Stimulated activated CD8-positive, alpha-beta memory T cell treated with anti-CD3 and anti-CD28 coated beads, Interleukin-4, amount 100 ng/mL, for 1 hour (primary cell): Measurements from ENCODE around the gene UBE4B.

Experiments used
- DNase-seq, 2 donors: peaks; one replicate each; pipeline ENCODE4 v3.0.0-alpha.2; 2020; ENCODE audit warnings: low read depth in 2 of 2, low spot score in 1 of 2

Gene UBE4B

GRCh38 chr1:10108948-10109708 is 76.4 kb downstream of the UBE4B start:
- DNase-seq = no peak

- DNase-seq = no peak
These were observed 80.7 kb downstream of the UBE4B start for GRCh38 chr1:10113501-10113900.

- DNase-seq = no peak
These were observed 82.0 kb downstream of the UBE4B start for GRCh38 chr1:10114746-10115145.

- no peak for DNase-seq
These were observed 84.4 kb downstream of the UBE4B start for GRCh38 chr1:10117132-10117531.

DNA sequence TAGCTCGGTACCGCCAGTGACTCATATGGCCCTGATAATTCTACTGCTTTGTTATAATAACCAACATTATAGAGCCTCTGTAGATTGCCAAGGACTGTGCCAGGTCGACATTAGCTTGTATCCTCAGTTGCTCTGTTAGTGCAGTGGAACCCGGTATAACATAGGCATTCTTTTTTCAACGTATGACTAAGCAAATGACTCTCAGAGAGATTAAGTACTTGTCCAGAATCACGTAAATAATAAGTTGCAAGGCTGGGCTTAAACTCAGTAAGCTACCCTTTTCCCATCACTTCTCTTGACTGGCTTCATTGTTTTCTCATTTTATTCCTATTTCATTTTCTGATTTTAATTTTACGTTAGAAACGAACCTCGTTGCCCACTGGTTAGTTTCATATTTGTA is 85.1 kb downstream of the UBE4B start:
- DNase-seq = no peak

DNA sequence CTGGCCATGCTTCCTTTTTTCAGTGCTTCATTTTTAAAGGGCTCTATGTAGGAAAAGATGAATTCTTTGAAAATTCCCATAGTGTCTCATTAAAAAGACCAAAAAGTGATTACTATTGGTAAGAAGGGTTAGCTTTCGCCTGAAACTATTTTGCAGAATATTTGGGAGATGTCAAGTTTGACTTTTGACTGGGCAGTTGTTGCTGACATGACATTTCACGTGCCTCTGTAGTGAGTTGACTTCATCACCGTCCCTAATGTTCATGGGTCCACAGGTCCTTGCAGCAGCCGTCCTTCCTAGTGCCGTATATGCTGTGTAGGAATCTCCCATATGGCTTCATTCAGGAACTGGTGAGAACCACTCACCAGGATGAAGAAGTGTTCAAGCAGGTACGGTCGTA is 88.9 kb downstream of the UBE4B start:
- DNase-seq = no peak

DNA sequence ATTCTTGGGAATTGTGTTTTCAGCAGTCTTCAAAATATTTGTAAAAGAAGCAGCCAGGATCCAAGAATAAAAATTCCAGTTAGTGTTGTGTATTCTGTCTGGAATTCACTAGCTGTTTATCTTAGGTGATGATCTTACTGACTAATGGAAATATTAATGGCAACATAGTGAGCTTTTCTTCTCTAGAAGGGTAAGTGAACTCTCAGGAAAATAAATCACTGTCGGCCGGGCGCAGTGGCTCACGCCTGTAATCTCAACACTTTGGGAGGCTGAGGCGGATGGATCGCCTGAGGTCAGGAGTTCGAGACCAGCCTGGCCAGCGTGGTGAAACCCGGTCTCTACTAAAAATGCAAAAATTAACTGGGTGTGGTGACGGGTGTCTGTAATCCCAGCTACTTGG is 90.2 kb downstream of the UBE4B start:
- DNase-seq = no peak

DNA sequence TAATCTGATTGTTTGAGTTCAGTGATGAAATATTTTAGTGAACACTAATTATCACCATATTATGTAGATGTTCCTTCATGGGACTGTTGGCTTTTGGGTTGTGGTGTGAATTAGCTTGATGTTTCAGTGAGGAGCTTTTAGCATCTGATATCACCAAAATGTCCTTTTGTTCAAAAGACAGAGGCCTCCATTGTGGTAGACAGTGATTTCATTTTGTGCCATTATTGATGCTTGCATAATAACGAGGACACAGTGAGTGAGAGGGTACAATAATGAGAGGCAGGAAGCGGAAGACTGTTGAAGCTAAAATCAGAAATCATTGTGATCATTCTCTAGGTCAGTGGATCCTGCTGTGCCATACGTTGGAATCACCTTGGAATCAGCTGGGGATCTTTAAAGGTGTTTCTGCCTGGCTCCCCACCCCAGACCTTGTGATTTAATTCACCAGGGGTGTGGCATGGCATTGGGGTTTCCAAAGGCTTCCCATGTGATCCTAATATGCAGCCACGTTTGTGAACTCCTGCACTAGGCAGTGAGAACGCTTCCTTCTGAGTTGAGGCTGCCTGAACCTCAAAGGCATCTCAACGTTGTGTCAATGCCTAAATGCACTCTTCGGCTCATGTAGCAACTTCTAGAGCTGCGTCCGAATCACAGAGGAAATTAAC is 95.5 kb downstream of the UBE4B start:
- no peak for DNase-seq

DNA sequence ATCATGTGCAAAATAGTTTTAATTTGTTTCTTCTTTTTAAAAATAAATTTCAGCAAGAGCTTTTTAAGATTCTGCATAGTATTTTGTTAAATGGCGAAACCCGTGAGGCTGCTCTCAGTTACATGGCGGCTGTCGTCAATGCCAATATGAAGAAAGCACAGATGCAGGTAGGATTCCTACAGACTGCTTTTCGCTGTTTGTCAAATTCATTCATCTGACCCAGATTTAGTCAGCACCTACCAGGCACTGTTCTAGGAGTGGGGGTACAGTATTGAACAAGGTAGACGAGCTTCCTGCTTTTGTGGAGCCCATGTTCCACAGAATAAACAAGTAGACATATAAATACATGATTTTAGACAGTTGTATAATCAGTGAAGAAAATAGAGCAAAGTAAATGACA is 99.6 kb downstream of the UBE4B start:
- no peak for DNase-seq

GRCh38 chr1:10132852-10133251 is 100.1 kb downstream of the UBE4B start:
- DNase-seq = no peak

- DNase-seq = no peak
These were observed 108.2 kb downstream of the UBE4B start for GRCh38 chr1:10140981-10141380.

DNA sequence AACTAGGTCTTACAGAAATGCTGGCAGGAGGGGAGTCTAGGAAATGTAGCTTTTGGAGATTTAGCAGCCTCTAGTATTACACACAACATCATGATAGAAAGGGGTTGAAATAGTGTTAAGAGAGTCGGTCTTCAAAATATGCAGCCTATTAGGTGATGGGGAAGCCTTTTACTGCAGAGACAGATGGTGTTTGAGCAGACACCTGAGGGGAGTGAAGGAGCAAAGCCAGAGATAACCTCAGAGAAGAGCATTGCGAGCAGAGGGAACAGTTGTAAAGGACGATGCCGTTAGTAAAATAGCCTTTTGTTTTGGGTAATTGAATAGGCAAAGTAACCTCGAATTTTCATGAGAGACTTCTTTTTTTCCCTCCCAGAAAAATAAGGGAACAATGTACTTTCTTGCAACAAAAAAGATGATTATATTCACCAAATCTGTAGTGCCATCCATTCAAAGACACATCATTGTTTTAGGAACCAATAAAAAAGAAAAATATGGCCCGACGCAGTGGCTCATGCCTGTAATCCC is 111.3 kb downstream of the UBE4B start:
- no peak for DNase-seq

GRCh38 chr1:10146391-10146790 is 113.6 kb downstream of the UBE4B start:
- no peak for DNase-seq

DNA sequence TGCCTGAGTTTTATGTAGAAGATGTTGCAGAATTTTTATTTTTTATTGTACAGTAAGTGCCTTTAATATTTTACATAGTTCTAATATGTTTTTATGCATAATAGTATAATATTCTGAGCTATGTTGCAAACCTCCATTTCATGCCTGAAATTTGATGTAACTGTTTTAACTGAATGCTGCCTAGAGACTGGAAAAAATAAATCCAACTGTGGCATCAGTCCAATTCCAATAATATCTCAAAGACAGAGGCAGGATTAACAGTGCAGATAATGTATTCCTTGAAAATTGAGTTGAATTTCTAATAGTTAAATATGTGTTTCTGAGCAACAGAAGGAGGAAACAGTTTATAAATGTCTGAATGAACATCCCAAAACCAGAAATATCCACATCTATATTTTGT is 116.5 kb downstream of the UBE4B start:
- no peak for DNase-seq

GRCh38 chr1:10152709-10153284 is 120.0 kb downstream of the UBE4B start:
- DNase-seq = no peak

- DNase-seq = no peak
These were observed 122.4 kb downstream of the UBE4B start for GRCh38 chr1:10155087-10155712.

- no peak for DNase-seq
These were observed 127.4 kb downstream of the UBE4B start for GRCh38 chr1:10160173-10160572.

DNA sequence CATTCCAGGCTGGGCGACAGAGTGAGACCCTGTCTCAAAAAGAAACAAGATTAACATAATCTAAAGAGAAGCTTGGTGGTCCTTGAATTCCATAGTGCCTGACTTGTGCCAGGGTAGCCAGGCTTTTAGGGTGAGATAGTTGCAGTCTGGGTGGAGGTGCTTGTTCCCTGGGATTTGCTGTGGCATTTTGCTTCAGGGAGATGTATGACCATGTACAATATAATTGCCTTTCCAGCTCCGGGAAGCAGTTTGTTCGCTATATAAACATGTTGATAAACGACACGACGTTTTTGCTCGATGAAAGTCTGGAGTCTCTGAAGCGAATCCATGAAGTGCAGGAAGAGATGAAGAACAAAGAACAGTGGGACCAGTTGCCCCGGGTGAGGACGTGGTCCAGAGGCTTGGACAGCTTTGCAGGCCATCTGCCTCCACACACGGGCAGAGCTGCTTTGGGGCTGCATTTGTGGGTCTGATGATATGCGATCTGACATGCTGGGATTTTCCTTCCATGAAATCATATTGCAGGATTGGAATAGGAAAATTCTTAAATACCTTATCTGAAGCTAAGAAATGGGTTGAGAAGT is 128.2 kb downstream of the UBE4B start:
- no peak for DNase-seq

DNA sequence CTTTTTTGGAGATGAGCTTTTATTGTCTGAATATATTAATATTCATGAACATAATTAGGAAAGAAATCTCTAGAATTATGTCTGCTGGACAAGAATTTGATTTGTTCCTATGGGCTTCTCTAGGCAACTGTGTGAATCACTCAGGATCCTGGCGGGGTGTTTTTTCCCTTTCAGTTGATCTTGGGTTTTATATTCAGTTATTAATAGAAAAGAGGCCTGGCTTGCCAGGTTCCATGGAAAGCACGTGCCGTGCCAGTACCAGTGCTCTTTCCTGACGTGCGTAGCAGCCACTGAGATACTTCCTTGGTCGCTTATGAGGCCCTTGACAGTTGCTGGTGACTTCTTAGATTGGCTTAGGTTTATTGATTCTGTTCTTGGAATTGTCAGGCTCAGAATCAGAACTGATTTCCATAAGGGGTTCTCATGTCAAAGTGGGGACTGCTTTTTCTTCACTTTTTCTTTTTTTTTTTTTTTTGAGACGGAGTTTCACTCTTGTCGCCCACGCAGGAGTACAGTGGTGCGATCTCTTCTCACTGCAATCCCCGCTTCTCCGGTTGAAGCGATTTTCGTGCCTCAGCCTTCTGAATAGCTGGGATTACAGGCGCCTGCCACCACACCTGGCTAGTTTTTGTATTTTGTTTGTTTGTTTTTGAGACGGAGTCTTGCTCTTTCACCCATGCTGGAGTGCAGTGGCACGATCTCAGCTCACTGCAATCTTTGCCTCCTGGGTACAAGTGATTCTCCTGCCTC is 129.0 kb downstream of the UBE4B start:
- no peak for DNase-seq

DNA sequence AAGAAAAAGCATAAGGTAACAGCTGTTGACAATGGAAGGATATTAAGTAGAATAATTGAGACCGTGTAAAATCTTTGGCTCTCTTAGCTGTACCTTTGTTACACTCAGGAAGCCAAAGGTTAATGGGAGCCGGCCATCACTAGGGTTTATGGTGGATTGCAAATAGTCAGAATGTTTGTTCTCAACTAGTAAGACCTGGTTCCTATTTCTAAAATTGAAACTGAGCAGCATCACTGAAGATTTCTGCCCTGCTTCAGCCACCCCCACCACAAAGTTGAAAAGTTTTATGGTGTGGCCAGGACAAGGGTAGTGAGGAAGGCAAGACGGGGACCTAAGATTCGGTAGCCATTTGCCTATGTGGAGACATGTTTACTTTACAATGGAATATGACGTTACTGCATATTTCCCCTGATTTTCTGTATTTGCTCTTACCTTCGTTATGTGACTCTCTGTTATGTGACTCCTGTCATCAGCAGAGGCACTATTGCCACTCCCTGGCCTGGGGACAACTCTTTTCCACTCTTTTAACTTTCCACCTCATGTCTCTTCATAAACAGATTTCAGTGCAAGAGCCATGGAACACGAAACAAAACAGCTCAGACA is 136.3 kb downstream of the UBE4B start:
- DNase-seq = no peak

DNA sequence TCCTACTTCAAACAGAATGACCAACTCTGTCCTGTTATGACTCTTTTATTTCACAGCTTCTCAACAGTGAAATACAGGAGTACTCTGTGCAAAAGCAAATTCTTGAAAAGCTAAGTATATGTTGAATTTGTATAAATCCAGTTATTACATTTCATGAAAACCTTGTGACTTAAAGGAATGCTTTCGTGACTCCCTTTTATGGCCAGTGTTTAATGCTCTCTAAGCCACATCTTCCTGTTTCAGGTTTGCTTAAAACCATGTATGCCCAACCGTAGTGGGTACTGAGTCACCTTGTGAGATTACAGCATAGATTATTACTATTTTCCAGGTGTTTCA is 137.4 kb downstream of the UBE4B start:
- DNase-seq = no peak
